Tibial artery (tissue), 4 donors: Measurements from ENCODE around the gene RNF112.
"Not testable (repeated sequence)": the region's sequence is repeated elsewhere in the genome, so short reads cannot be mapped to it uniquely, and the experiment has no call there.

Experiments
- DNase-seq, 2 donors: peaks; one replicate each; pipeline ENCODE4 v3.0.0-alpha.2; 2019
- H3K27ac ChIP-seq, 2 donors: fragments of 200-600 bp; sonication (generic) in 1 of 2; 1 replicate in 1 of 2; 2 replicates in 1 of 2; pipeline ENCODE4 v1.5.1; 2018 to 2019; ENCODE audit warnings: mild to moderate bottlenecking in 1 of 2
- H3K27me3 ChIP-seq, 2 donors: fragments of 200-600 bp; sonication (generic) in 1 of 2; one replicate each; pipeline versions ENCODE4 v1.5.1 to v1.6.0; 2016 to 2019
- H3K36me3 ChIP-seq, 3 donors: fragments of 200-600 bp; sonication (generic) in 2 of 3; one replicate each; pipeline ENCODE4 v1.5.1; 2016 to 2019; ENCODE audit warnings: mild to moderate bottlenecking in 2 of 3
- H3K4me1 ChIP-seq, 4 donors: fragments of 200-600 bp; sonication (generic) in 2 of 4; 1 replicate in 3 of 4; 2 replicates in 1 of 4; pipeline ENCODE4 v1.5.1; 2016 to 2019
- H3K4me3 ChIP-seq, 2 donors: fragments of 200-600 bp; sonication (generic) in 1 of 2; 1 replicate in 1 of 2; 2 replicates in 1 of 2; pipeline ENCODE4 v1.5.1; 2018 to 2019; ENCODE audit warnings: mild to moderate bottlenecking in 2 of 2
- H3K9me3 ChIP-seq, 3 donors: fragments of 200-600 bp; sonication (generic) in 1 of 3; one replicate each; pipeline ENCODE4 v1.5.1; 2016 to 2019
- intact Hi-C: fragments of 100-400 bp; cut with DNase I; formaldehyde crosslinking; loops from one replicate; pipeline ENCODE4 v1.15.0; 2023; ENCODE audit warnings: low total_unique reads
- TF ChIP-seq, protein P1 (sequence below), 2 experiments: fragments of 200-600 bp in 1 of 2; fragments of 450-650 bp in 1 of 2; IDR thresholded peaks; one replicate each; pipeline ENCODE4 v1.5.1; 2017 to 2019; ENCODE audit warnings: antibody characterized with exemption in 2 of 2, mild to moderate bottlenecking in 1 of 2, moderate library complexity in 1 of 2

The RNF112 gene

DNA sequence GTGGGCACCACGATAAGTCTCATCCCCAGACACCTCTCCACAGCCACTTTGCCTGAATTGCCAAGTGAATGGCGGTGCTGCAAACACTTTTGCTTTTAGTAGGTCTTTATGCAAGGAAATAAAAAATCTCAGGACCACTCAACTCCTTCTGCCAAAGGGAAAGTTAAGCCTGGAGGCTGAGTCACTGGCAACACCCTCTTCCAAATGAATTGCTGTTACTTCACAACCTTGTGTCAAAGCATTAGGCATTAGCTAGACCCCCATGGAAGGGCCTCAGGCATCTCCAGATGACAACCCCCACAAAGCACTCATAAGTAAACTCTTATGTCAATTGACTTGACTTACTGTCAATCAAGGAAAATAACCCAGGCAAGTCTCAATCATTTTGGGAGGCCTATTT lies 43.0 kb downstream of the RNF112 start:
- no peaks in the 10 kb centered on the region for H3K27me3 ChIP-seq
- TF ChIP-seq, protein P1, sequence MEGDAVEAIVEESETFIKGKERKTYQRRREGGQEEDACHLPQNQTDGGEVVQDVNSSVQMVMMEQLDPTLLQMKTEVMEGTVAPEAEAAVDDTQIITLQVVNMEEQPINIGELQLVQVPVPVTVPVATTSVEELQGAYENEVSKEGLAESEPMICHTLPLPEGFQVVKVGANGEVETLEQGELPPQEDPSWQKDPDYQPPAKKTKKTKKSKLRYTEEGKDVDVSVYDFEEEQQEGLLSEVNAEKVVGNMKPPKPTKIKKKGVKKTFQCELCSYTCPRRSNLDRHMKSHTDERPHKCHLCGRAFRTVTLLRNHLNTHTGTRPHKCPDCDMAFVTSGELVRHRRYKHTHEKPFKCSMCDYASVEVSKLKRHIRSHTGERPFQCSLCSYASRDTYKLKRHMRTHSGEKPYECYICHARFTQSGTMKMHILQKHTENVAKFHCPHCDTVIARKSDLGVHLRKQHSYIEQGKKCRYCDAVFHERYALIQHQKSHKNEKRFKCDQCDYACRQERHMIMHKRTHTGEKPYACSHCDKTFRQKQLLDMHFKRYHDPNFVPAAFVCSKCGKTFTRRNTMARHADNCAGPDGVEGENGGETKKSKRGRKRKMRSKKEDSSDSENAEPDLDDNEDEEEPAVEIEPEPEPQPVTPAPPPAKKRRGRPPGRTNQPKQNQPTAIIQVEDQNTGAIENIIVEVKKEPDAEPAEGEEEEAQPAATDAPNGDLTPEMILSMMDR (IDR thresholded peaks at IDR 0.05) = no peak
- intact Hi-C loops = no loop called here
- no peaks in the 10 kb centered on the region for H3K36me3 ChIP-seq
- no peak overlapping the region for H3K27ac ChIP-seq
- H3K9me3 ChIP-seq = no peaks in the 10 kb centered on the region
- DNase-seq = no peak
- H3K4me3 ChIP-seq = no peak overlapping the region
- peaks cover 0 to 4% (median 3%) of the 10 kb centered on the region in 4 donors for H3K4me1 ChIP-seq

DNA sequence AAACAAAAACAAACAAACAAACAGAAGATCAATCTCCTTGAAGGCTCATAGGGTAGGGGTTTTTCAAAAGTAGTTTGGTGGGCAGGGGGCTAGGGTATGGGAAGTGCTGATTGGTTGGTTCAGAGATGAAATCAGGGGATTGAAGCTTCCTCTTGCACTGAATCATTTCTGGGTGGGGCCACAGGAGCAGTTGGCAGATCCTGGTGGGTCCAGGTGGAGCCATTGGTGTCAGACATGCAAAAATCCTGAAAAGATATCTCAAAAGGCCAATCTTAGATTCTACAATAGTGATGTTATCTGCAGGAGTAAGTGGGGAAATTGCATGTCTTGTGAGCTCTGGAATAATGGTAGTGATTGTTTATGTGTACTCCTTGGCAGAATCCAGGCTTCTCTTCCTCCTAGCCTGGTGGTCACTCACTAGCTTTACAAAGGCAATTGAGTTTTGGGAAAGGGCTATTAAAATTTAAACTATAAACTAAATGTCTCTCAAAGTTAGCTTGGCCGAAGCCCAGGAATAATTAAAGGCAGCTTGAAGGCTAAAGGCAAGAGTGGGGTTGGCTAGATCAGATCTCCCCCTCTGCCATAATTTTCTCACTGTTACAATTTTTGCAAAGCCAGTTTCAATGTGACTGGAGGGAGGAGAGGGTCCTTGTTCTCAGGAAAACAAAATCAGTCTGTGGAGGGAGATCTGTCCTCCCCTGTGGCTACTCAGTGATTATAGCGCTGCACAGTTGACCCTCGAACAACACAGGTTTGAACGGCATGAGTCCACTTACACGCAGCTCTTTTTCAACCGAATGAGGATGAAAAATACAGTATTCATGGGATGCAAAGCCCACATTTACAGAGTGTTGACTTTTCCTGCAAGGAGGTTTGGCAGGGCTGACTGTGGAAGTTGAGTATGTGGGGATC lies 45.2 kb downstream of the RNF112 start:
- intact Hi-C loops = no loop called here
- Histone ChIP-seq H3K36me3 (no peaks in the 10 kb centered on the region), H3K27ac (no peak overlapping the region), H3K27me3 (no peaks in the 10 kb centered on the region), H3K9me3 (no peaks in the 10 kb centered on the region), H3K4me3 (no peak overlapping the region), H3K4me1 (peaks cover 0 to 8% (median 2%) of the 10 kb centered on the region in 4 donors)
- DNase-seq = no peak
- TF ChIP-seq, protein P1 (IDR thresholded peaks at IDR 0.05) = no peak

DNA sequence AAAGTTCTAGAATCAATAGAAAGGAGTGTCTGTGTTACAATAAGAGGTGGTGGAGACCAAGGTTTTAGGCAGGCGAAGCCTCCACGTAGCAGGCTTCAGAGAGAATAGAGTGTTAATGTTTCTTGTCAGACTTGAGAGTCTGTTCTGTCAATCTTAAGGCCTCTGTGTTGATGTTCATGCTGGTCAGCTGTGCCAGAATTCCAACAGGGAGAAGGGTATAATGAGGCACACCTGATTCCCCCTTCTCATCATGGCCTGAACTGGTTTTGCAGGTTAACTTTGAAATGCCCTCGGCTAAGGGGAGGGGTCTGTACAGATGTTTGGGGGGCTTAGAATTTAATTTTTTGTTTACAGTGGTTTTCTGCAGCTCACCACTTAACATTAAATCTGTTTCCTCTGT lies 46.0 kb downstream of the RNF112 start:
- no peaks in the 10 kb centered on the region for H3K27me3 ChIP-seq
- no peaks in the 10 kb centered on the region for H3K9me3 ChIP-seq
- H3K27ac ChIP-seq = no peak overlapping the region
- H3K36me3 ChIP-seq = no peaks in the 10 kb centered on the region
- no peak overlapping the region for H3K4me3 ChIP-seq
- peaks cover 0 to 8% (median 2%) of the 10 kb centered on the region in 4 donors for H3K4me1 ChIP-seq
- intact Hi-C loops = no loop called here
- TF ChIP-seq, protein P1 (IDR thresholded peaks at IDR 0.05) = no peak
- no peak for DNase-seq

DNA sequence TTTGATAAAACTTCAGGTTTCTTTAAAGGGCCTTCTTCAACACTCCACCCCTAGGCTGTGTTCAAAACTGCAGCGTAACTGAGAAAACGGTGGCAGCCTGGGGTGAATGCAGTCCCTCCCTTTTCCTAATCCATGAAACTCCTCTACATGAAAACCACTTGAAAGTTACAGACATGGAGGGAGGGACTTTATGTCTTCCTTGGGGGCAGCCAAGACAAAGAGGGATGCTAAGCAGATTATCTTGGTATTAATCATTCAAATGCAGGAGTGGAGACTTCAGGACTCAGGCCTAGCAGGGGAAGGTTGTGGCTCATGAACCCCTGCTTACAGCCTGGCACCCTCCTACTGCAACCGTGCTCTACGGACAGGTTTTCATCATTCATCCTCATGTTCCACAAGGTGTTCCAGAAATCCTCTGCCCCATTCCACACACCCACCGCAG lies 46.8 kb downstream of the RNF112 start:
- DNase-seq = no peak
- Histone ChIP-seq H3K27me3 (no peaks in the 10 kb centered on the region), H3K27ac (no peak overlapping the region), H3K9me3 (no peaks in the 10 kb centered on the region), H3K4me3 (no peak overlapping the region), H3K4me1 (peaks cover 0 to 8% (median 2%) of the 10 kb centered on the region in 4 donors), H3K36me3 (no peaks in the 10 kb centered on the region)
- intact Hi-C loops = no loop called here
- TF ChIP-seq, protein P1 (IDR thresholded peaks at IDR 0.05) = no peak

DNA sequence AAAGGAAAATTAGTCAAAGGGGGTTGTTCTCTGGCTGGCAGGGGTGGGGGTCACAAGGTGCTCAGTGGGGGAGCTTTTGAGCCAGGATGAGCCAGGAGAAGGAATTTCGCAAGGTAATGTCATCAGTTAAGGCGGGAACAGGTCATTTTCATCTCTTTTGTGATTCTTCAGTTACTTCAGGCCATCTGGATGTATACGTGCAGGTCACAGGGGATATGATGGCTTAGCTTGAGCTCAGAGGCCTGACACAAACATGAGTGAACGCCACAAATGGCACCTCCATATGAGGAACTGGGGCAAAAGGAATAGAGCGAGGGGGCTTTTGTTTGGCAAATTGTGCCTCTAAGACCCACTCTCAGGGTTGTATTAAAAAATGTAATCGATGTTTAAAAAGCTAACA lies 47.4 kb downstream of the RNF112 start:
- H3K27me3 ChIP-seq, H3K4me3 ChIP-seq, H3K36me3 ChIP-seq, H3K4me1 ChIP-seq, H3K9me3 ChIP-seq, DNase-seq, intact Hi-C loops, H3K27ac ChIP-seq: not testable (repeated sequence)

DNA sequence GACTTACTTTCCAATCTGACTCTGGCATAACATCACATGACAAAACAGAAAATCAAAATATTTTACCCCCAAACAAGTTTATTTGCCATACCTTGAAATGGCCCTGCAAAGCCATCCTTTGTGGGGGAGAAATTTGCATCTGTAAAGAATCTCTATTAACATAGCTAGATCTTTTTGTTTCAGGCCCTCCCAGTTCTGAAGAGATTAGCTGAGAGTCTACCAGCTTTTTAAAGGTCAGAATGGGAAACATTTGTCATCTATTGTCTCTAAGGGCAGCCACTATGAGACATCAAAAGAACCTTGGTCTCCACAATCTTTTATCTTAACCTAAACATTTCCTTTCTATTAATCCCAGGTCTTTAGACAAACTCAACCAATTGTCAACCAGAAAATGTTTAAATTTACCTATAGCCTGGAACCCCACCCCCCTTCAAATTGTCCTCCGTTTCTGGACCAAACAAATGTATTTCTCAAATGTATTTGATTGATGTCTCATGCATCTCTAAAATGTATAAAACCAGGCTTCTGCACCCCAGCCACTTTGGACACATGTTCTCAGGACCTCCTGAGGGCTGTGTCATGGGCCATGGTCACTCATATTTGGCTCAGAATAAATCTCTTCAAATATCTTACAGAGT lies 48.1 kb downstream of the RNF112 start:
- H3K4me3 ChIP-seq, H3K9me3 ChIP-seq, intact Hi-C loops, H3K27ac ChIP-seq, H3K36me3 ChIP-seq, H3K27me3 ChIP-seq, H3K4me1 ChIP-seq: not testable (repeated sequence)
- DNase-seq = peak in 1 of 2 donors; percentile 10
